Measurements from ENCODE around the gene SIPA1L2. TPM values are rescaled to one million over a fixed set of nuclear protein-coding genes. Genes with fewer than 3 reads are reported as not detected.
"Not testable (repeated sequence)": the region's sequence is repeated elsewhere in the genome, so short reads cannot be mapped to it uniquely, and the experiment has no call there.

SIPA1L2 gene
- total RNA-seq, 1 experiment from 2014 or later = not detected

- DNase-seq (ENCODE audit: low spot score) = no peak
- in situ Hi-C loops (cut with HindIII; ENCODE audit: low sequenced_read_pairs) = no loop called here
Measured at GRCh38 chr1:232621050-232621449, 8.9 kb downstream of the SIPA1L2 start.

GRCh38 chr1:232620356-232620969 lies 9.5 kb downstream of the SIPA1L2 start:
- in situ Hi-C loops (cut with HindIII; ENCODE audit: low sequenced_read_pairs) = no loop called here
- DNase-seq (ENCODE audit: low spot score) = peak; percentile 34

- no peak for DNase-seq (ENCODE audit: low spot score)
- in situ Hi-C loops (cut with HindIII; ENCODE audit: low sequenced_read_pairs) = no loop called here
Measured at GRCh38 chr1:232617237-232617636, 12.7 kb downstream of the SIPA1L2 start.

- DNase-seq (ENCODE audit: low spot score) = no peak
- in situ Hi-C loops (cut with HindIII; ENCODE audit: low sequenced_read_pairs) = no loop called here
Measured at GRCh38 chr1:232615306-232615800, 14.6 kb downstream of the SIPA1L2 start.

GRCh38 chr1:232614811-232615210 lies 15.1 kb downstream of the SIPA1L2 start:
- DNase-seq (ENCODE audit: low spot score) = no peak
- in situ Hi-C loops (cut with HindIII; ENCODE audit: low sequenced_read_pairs) = no loop called here

- in situ Hi-C loops (cut with HindIII; ENCODE audit: low sequenced_read_pairs) = no loop called here
- no peak for DNase-seq (ENCODE audit: low spot score)
Measured at GRCh38 chr1:232613752-232614381, 16.1 kb downstream of the SIPA1L2 start.

- in situ Hi-C loops (cut with HindIII; ENCODE audit: low sequenced_read_pairs); DNase-seq (ENCODE audit: low spot score): not testable (repeated sequence)
Measured at GRCh38 chr1:232612836-232613235, 17.1 kb downstream of the SIPA1L2 start.

GRCh38 chr1:232611834-232612233 lies 18.1 kb downstream of the SIPA1L2 start:
- no peak for DNase-seq (ENCODE audit: low spot score)
- in situ Hi-C loops (cut with HindIII; ENCODE audit: low sequenced_read_pairs) = no loop called here

- DNase-seq (ENCODE audit: low spot score); in situ Hi-C loops (cut with HindIII; ENCODE audit: low sequenced_read_pairs): not testable (repeated sequence)
Measured at GRCh38 chr1:232610902-232611745, 18.8 kb downstream of the SIPA1L2 start.

GRCh38 chr1:232610192-232610901 lies 19.6 kb downstream of the SIPA1L2 start:
- in situ Hi-C loops (cut with HindIII; ENCODE audit: low sequenced_read_pairs) = no loop called here
- DNase-seq (ENCODE audit: low spot score) = no peak

GRCh38 chr1:232608427-232608826 lies 21.5 kb downstream of the SIPA1L2 start:
- in situ Hi-C loops (cut with HindIII; ENCODE audit: low sequenced_read_pairs) = no loop called here
- DNase-seq (ENCODE audit: low spot score) = no peak

- DNase-seq (ENCODE audit: low spot score) = no peak
- in situ Hi-C loops (cut with HindIII; ENCODE audit: low sequenced_read_pairs) = no loop called here
Measured at GRCh38 chr1:232602622-232603021, 27.3 kb downstream of the SIPA1L2 start.

- DNase-seq (ENCODE audit: low spot score) = no peak
- in situ Hi-C loops (cut with HindIII; ENCODE audit: low sequenced_read_pairs) = no loop called here
Measured at GRCh38 chr1:232600424-232601258, 29.3 kb downstream of the SIPA1L2 start.

GRCh38 chr1:232599178-232600041 lies 30.5 kb downstream of the SIPA1L2 start:
- in situ Hi-C loops (cut with HindIII; ENCODE audit: low sequenced_read_pairs) = no loop called here
- DNase-seq (ENCODE audit: low spot score) = no peak

GRCh38 chr1:232598837-232599177 lies 31.1 kb downstream of the SIPA1L2 start:
- in situ Hi-C loops (cut with HindIII; ENCODE audit: low sequenced_read_pairs) = no loop called here
- DNase-seq (ENCODE audit: low spot score) = no peak

- in situ Hi-C loops (cut with HindIII; ENCODE audit: low sequenced_read_pairs) = no loop called here
Measured at GRCh38 chr1:232598133-232598532, 31.8 kb downstream of the SIPA1L2 start.

GRCh38 chr1:232597721-232598120 lies 32.2 kb downstream of the SIPA1L2 start:
- in situ Hi-C loops (cut with HindIII; ENCODE audit: low sequenced_read_pairs) = no loop called here
- no peak for DNase-seq (ENCODE audit: low spot score)

More at GRCh38 chr1:232598133-232598532, 31.8 kb downstream of the SIPA1L2 start:
- DNase-seq (ENCODE audit: low spot score) = no peak

Measured in G401 (cell line).